RWPE1 (cell line): ENCODE measurements around the gene METTL25.

Source experiments
- CTCF ChIA-PET: fragments of 350-600 bp; sonication (Branson Sonifier 250); formaldehyde crosslinking; extraction: SDS; loops from one replicate; lab custom pipeline; 2021; lab: Yijun Ruan, JAX
- POLR2A ChIA-PET: fragments of 400-600 bp; formaldehyde crosslinking; extraction: SDS; loops from one replicate; lab custom pipeline; 2020; ENCODE audit warnings: antibody characterized with exemption; ENCODE audit not compliant: low non-redundant PET; lab: Yijun Ruan, JAX
- DNase-seq: peaks from one replicate; pipeline ENCODE4 v3.0.0; 2012; ENCODE audit warnings: low spot score
- H3K27ac ChIP-seq: fragments of 450-650 bp; 2 replicates; pipeline ENCODE4 v1.5.1; 2017
- TF ChIP-seq, protein P1 (sequence below): fragments of 450-650 bp; conservative IDR thresholded peaks from 2 replicates; pipeline ENCODE4 v1.5.1; 2017; ENCODE audit warnings: low read depth, mild to moderate bottlenecking

METTL25 gene

GRCh38 chr12:82383930-82384552 is 25.7 kb downstream of the METTL25 start:
- peak; percentile 26 for DNase-seq
- ChIA-PET CTCF (interaction anchor here (0.6 to 0.9 kb wide), 3 partner anchors 80 to 303 kb away, joined by 3 read pairs; partner anchors contain the start of gene TMTC2), POLR2A (no interaction called here)
- H3K27ac ChIP-seq, result no peak overlapping the region
- TF ChIP-seq, protein P1, sequence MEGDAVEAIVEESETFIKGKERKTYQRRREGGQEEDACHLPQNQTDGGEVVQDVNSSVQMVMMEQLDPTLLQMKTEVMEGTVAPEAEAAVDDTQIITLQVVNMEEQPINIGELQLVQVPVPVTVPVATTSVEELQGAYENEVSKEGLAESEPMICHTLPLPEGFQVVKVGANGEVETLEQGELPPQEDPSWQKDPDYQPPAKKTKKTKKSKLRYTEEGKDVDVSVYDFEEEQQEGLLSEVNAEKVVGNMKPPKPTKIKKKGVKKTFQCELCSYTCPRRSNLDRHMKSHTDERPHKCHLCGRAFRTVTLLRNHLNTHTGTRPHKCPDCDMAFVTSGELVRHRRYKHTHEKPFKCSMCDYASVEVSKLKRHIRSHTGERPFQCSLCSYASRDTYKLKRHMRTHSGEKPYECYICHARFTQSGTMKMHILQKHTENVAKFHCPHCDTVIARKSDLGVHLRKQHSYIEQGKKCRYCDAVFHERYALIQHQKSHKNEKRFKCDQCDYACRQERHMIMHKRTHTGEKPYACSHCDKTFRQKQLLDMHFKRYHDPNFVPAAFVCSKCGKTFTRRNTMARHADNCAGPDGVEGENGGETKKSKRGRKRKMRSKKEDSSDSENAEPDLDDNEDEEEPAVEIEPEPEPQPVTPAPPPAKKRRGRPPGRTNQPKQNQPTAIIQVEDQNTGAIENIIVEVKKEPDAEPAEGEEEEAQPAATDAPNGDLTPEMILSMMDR, result peak; percentile 34; the same call in 1 of the 2 replicates

DNA sequence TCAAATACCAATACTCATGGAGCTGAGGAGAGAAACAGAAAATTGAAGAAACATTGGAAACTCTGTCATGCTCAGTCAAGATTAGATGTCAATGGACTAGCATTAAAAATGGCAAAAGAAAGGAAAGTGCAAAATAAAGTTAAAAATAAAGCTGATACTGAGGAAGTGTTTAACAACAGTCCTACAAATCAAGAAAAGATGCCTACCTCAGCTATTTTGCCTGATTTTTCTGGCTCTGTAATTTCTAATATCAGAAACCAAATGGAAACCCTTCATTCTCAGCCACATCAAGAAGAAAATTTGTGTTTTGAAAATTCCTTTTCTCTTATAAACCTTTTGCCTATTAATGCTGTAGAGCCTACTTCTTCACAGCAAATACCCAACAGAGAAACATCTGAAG is 40.5 kb downstream of the METTL25 start:
- DNase-seq, result no peak
- ChIA-PET POLR2A (no interaction called here), CTCF (no interaction called here)
- TF ChIP-seq, protein P1, result no peak
- no peak overlapping the region for H3K27ac ChIP-seq

GRCh38 chr12:82400819-82401218 is 42.5 kb downstream of the METTL25 start:
- TF ChIP-seq, protein P1, result no peak
- no peak overlapping the region for H3K27ac ChIP-seq
- no peak for DNase-seq
- ChIA-PET POLR2A (no interaction called here), CTCF (no interaction called here)

- no peak for DNase-seq
- CTCF ChIA-PET, result interaction anchor here (0.6 kb wide), 1 partner anchor 1518 kb away, joined by 4 read pairs; no protein-coding TSS in a partner anchor
- TF ChIP-seq, protein P1, result no peak
- POLR2A ChIA-PET, result no interaction called here
- H3K27ac ChIP-seq, result no peak overlapping the region
These were observed 48.3 kb downstream of the METTL25 start for GRCh38 chr12:82406651-82407050.

DNA sequence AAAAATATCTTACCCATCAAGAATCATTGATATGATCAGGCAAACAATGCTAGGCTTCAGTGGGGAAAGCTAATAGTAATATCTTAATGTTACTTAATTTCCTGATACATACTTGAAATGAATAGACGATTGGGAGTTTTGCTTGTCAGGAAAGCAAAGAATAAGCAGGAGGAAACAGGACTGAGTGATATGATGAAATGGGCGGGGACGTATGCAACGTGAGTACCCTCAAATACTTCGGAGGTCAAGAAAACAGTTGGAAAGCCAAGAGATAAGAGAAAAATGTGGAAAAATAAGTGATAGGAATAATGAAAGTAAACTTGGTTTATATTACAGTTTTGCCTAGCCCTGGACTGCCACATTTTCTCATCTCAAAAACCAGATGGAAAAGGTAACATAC is 49.2 kb downstream of the METTL25 start:
- CTCF ChIA-PET, result interaction anchor here (0.6 kb wide), 1 partner anchor 1517 kb away, joined by 4 read pairs; no protein-coding TSS in a partner anchor
- TF ChIP-seq, protein P1, result no peak

GRCh38 chr12:82408844-82409243 is 50.5 kb downstream of the METTL25 start:
- ChIA-PET CTCF (interaction anchor here (0.5 kb wide), 1 partner anchor 21 kb away, joined by 3 read pairs; no protein-coding TSS in a partner anchor), POLR2A (no interaction called here)
- DNase-seq, result no peak
- H3K27ac ChIP-seq, result no peak overlapping the region
- TF ChIP-seq, protein P1, result no peak

More for the DNA sequence above, 49.2 kb downstream of the METTL25 start:
- no peak overlapping the region for H3K27ac ChIP-seq
- POLR2A ChIA-PET, result no interaction called here
- DNase-seq, result no peak
